ENCODE measurements around the gene IPO9. TPM values are rescaled to one million over a fixed set of nuclear protein-coding genes. Genes with fewer than 3 reads are reported as not detected.

The IPO9 gene
- polyA plus RNA-seq, 1 donor (not counting 4 experiments of a cell fraction or from before 2014, with no cell fraction given) = 38.9 TPM

DNA sequence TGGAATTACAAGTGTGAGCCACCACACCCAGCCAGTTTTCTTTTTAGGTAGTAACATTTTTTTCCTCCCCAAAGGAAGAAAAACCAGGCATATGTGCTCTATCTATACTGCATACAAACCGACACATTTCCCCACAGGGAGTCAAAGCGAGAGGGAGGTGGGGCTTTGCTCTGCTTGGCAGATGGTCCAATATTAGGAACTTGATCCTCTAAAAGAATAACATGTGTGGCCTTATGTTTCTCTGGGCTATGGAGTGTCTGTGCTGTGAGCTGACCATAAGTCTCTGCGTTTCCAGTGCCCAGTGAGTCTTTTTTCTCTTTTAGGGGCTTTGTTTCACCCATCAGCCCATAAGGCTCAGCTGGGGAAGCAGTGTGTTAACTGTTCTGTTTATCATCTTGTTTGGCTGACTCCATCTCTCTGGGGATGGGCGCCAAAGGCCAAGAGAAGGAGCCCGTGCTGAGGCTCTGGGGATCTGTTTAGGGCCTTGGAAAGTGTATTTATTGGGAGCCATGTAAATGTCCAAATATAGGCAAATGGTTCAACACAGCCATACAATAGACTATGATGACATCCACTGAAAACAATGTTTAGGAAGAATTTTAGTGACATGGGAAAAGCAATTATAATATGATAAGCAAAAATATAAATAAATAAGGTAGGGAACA lies 97.2 kb downstream of the IPO9 start:
- DNase-seq (ENCODE audit: low read depth, low spot score) = no peak
- Histone ChIP-seq H3K9me1 (ENCODE audit: control insufficient read depth, extremely low read depth, insufficient read depth, low read length) (no peaks in the 10 kb centered on the region), H3K27me3 (ENCODE audit: control insufficient read depth, extremely low read depth, insufficient read depth, low read length) (no peaks in the 10 kb centered on the region), H3K4me1 (ENCODE audit: control insufficient read depth, extremely low read depth, insufficient read depth, low read length) (no peaks in the 10 kb centered on the region), H3K4me3 (ENCODE audit: control insufficient read depth in 2 of 3, extremely low read depth in 1 of 3, insufficient read depth in 2 of 3, low read depth in 1 of 3, low read length in 3 of 3) (no peak overlapping the region), H3K79me2 (ENCODE audit: control insufficient read depth, insufficient read depth, low read length) (no peaks in the 10 kb centered on the region), H3K4me2 (ENCODE audit: control insufficient read depth, extremely low read depth, insufficient read depth, low read depth, low read length) (no peak overlapping the region), H2AFZ (ENCODE audit: control insufficient read depth, low read length) (no peak overlapping the region), H3K9ac (ENCODE audit: control insufficient read depth, extremely low read depth, insufficient read depth, low read length) (no peak overlapping the region), H3K9me3 (ENCODE audit: control insufficient read depth, low read depth, low read length) (no peaks in the 10 kb centered on the region), H3K27ac (ENCODE audit: control insufficient read depth, insufficient read depth, low read length) (no peak overlapping the region), H4K20me1 (ENCODE audit: control insufficient read depth, extremely low read depth, insufficient read depth, low read length) (no peaks in the 10 kb centered on the region), H3K36me3 (ENCODE audit: control insufficient read depth in 2 of 2, extremely low read depth in 1 of 2, insufficient read depth in 2 of 2, low read length in 2 of 2) (no peaks in the 10 kb centered on the region)
- FAIRE-seq = no peak
- dilution Hi-C loops (cut with MboI; ENCODE audit: extremely low pct_ligation_motif_present, low sequenced_read_pairs) = no loop called here
- TF ChIP-seq, protein P1, sequence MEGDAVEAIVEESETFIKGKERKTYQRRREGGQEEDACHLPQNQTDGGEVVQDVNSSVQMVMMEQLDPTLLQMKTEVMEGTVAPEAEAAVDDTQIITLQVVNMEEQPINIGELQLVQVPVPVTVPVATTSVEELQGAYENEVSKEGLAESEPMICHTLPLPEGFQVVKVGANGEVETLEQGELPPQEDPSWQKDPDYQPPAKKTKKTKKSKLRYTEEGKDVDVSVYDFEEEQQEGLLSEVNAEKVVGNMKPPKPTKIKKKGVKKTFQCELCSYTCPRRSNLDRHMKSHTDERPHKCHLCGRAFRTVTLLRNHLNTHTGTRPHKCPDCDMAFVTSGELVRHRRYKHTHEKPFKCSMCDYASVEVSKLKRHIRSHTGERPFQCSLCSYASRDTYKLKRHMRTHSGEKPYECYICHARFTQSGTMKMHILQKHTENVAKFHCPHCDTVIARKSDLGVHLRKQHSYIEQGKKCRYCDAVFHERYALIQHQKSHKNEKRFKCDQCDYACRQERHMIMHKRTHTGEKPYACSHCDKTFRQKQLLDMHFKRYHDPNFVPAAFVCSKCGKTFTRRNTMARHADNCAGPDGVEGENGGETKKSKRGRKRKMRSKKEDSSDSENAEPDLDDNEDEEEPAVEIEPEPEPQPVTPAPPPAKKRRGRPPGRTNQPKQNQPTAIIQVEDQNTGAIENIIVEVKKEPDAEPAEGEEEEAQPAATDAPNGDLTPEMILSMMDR (optimal IDR thresholded peaks at IDR 0.05 in 1 of 3, IDR thresholded peaks at IDR 0.05 in 1 of 3, conservative IDR thresholded peaks at IDR 0.05 in 1 of 3; ENCODE audit: extremely low read depth in 1 of 3, insufficient read depth in 2 of 3, low read length in 3 of 3) = no peak
- no peak for TF ChIP-seq EZH2 (IDR thresholded peaks at IDR 0.05; ENCODE audit: low read length)

DNA sequence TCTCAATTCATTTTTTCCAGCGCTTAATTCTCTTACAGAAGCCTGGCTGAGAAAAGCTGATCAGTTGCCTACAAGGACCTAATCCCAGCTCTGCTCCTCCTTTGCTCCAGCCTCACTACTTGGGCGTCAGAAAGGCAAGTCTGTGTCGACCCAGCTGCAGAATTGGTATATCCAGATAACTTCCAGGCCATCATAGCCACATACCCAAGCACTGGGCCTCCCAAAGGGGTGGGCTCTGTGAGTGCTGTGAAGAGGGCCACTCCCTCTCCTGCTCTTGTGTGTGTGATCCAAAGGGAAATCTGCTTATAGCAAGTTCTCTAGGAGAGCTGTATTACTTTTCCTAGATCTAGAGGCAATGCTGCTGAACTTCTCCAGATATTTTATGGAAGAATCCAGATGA lies 99.3 kb downstream of the IPO9 start:
- FAIRE-seq (no peak), DNase-seq (ENCODE audit: low read depth, low spot score) (no peak)
- Histone ChIP-seq H3K9ac (ENCODE audit: control insufficient read depth, extremely low read depth, insufficient read depth, low read length) (no peak overlapping the region), H3K27me3 (ENCODE audit: control insufficient read depth, extremely low read depth, insufficient read depth, low read length) (no peaks in the 10 kb centered on the region), H3K4me2 (ENCODE audit: control insufficient read depth, extremely low read depth, insufficient read depth, low read depth, low read length) (no peak overlapping the region), H3K79me2 (ENCODE audit: control insufficient read depth, insufficient read depth, low read length) (no peaks in the 10 kb centered on the region), H3K4me3 (ENCODE audit: control insufficient read depth in 2 of 3, extremely low read depth in 1 of 3, insufficient read depth in 2 of 3, low read depth in 1 of 3, low read length in 3 of 3) (no peak overlapping the region), H3K27ac (ENCODE audit: control insufficient read depth, insufficient read depth, low read length) (no peak overlapping the region), H3K36me3 (ENCODE audit: control insufficient read depth in 2 of 2, extremely low read depth in 1 of 2, insufficient read depth in 2 of 2, low read length in 2 of 2) (no peaks in the 10 kb centered on the region), H2AFZ (ENCODE audit: control insufficient read depth, low read length) (no peak overlapping the region), H4K20me1 (ENCODE audit: control insufficient read depth, extremely low read depth, insufficient read depth, low read length) (no peaks in the 10 kb centered on the region), H3K9me3 (ENCODE audit: control insufficient read depth, low read depth, low read length) (no peaks in the 10 kb centered on the region), H3K9me1 (ENCODE audit: control insufficient read depth, extremely low read depth, insufficient read depth, low read length) (no peaks in the 10 kb centered on the region), H3K4me1 (ENCODE audit: control insufficient read depth, extremely low read depth, insufficient read depth, low read length) (no peaks in the 10 kb centered on the region)
- dilution Hi-C loops (cut with MboI; ENCODE audit: extremely low pct_ligation_motif_present, low sequenced_read_pairs) = no loop called here
- TF ChIP-seq, protein P1 (optimal IDR thresholded peaks at IDR 0.05 in 1 of 3, IDR thresholded peaks at IDR 0.05 in 1 of 3, conservative IDR thresholded peaks at IDR 0.05 in 1 of 3; ENCODE audit: extremely low read depth in 1 of 3, insufficient read depth in 2 of 3, low read length in 3 of 3) = no peak
- no peak for TF ChIP-seq EZH2 (IDR thresholded peaks at IDR 0.05; ENCODE audit: low read length)
